Islet precursor cell (in vitro differentiated cells): ENCODE measurements around the gene GSTO2.

Source experiments
- DNase-seq: peaks from one replicate; pipeline ENCODE4 v3.0.0-alpha.2; 2018

GSTO2 gene

GRCh38 chr10:104286939-104287338, 18.0 kb downstream of the GSTO2 start:
- DNase-seq = no peak

GRCh38 chr10:104288355-104288754, 19.4 kb downstream of the GSTO2 start:
- no peak for DNase-seq

DNA sequence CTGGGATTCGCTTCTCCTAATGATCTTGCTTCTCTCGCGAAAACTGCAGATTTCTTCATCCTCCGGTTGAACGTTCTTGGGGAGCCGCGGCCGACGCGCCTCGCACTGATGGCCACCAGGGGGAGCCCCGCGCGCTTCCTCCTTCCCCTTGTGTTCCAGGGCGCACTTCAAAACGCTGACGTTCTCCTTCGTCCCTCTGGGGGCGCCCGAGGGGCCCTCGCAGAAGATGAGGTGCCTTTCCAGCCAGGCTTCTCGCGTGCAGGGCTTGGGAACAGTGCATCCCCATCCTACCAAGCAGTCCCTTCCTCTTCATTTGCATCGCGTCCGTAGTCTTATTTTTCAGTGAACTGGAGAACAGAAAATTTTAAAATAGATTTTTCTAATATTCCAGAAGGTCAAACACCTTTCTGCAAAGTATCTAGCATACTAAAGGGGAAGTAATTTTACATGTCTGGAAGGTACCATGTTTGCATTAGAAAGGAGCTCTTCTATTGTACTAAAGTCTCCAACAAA, 22.5 kb downstream of the GSTO2 start:
- DNase-seq = peak; percentile 88

- no peak for DNase-seq
These were observed 24.0 kb downstream of the GSTO2 start for GRCh38 chr10:104293011-104293410.

GRCh38 chr10:104293781-104294321, 24.9 kb downstream of the GSTO2 start:
- DNase-seq = no peak

- no peak for DNase-seq
These were observed 27.9 kb downstream of the GSTO2 start for GRCh38 chr10:104296687-104297436.

DNA sequence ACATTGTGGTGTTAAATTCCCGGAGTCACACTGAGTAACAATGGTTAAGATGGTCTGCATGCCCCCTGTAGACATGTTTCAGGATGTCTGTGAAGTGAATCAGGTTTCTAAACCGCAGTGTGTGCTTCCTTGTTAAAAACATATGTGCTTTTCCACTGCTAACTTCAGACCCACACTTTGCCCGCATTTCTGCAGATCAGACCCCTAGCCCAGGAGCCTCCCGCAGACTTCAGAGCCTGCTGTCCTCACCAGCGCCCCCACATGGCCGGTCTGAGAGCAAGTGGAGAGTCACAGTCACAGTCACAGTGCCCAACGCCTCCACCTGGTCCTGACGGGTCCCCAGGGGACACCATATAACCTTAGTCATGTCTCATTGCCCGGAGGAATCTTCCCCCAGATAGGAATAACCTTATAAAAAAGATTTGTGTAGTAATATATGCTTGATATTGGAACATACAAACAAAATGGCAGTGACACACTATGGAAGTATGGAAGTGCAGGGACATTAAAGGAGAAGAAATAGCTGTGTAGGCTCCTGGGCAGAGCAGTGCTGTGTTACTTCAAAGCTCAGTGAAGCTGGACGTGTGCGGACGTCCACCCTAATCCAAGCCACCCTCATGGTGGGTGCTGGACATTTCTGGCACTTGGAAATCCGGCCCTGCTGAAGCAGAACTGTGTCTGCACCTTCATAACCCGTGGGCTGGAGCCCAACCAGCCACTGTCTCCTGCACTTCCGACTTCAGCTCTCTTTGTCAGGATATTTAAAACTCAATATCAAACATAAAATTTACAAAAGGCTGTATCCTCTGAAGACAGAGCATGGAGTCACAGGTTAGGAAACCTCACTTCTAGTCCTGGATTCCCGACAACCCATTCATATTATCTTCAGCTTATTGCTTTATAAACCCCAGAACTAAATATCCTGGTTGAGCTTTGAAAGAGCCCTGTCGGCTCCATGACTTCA, 29.0 kb downstream of the GSTO2 start:
- peak; percentile 74 for DNase-seq

GRCh38 chr10:104299031-104299904, 30.3 kb downstream of the GSTO2 start:
- DNase-seq = no peak

GRCh38 chr10:104300002-104300735, 31.2 kb downstream of the GSTO2 start:
- DNase-seq = no peak

- DNase-seq = peak; percentile 73
These were observed 31.8 kb downstream of the GSTO2 start for GRCh38 chr10:104300736-104301292.

DNA sequence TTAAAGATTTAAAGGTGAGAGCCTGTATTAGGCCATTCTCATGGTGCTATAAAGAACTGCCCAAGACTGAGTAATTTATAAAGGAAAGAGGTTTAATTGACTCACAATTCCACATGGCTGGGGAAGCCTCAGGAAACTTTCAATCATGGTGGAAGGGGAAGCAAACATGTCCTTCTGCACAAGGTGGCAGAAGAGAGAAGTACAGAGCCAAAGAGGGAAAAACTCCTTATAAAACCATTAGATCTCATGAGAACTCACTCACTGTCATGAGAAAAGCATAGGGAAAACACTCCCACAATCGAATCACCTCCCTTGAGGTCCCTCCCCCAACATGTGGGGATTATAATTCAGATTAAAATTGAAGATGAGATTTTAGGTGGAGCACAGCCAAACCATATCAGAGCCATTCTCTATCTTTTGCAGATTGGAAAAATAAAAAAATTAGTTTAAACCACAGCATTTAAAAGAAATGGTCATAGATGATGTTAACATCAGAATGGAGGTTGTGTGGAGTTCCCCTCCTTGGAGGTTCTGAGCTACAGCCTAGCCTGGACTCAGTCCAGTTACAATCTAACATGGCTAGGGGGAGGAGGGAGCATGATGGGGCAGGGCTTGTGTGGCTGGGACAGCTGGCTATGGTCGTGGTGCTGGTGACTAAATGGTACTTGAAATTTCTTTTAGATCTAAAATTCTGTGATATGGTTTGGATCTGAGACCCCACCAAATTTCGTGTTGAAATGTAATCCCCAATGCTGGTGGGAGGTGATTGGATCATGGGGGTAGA, 33.1 kb downstream of the GSTO2 start:
- no peak for DNase-seq

DNA sequence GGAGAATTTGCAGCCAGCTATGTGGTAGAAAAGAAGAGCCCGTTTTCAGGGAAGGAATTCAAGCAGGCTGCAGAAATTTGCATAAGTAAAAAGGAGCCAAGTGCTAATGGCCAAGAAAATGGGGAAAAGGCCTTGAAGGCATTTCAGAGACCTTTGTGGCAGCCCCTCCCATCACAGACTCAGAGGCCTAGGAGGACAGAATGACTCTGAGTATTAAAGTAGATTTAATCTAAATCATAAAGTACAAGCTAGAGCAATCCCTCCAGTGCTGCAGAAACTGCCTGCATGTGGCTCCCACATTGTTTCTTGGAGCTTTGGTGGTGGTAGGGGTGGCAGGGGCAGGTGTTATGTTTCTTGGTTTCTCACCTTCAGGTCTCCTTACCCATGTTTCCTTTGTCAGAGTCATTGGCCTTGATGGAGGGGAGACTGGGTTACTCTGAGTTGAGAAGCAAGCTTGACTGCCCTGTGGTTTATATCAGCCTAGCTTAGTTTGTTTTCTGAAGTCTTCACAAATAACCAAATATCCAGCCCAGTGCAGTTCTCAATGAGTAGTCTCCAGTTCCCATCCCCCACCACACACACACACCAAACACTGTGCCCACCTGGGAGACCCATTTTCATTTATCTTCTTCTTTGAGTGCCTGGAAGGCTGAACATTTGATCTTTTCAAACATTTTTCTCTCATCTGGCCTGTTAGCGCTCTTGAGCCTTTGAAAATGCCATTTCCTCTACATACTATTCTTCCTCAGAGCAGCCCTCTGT, 34.8 kb downstream of the GSTO2 start:
- DNase-seq = no peak

DNA sequence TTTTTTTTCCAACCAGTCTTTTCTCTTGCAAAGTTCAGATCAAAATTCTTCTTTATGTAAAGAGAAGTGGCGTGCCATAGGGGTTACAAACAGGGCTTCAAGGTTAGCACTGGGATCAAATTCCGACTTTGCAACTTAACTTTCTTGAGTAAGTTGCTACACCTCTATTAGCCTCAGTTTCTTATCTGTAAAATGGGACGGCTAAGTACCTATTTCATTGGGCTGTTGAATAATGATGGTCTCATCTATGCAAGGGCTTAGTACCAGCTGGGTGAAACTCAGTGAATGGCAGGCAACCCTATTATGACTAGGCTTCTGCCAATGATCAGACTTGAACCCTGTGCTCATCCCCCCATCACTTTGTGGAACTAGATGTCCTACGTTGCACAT, 35.4 kb downstream of the GSTO2 start:
- no peak for DNase-seq

DNA sequence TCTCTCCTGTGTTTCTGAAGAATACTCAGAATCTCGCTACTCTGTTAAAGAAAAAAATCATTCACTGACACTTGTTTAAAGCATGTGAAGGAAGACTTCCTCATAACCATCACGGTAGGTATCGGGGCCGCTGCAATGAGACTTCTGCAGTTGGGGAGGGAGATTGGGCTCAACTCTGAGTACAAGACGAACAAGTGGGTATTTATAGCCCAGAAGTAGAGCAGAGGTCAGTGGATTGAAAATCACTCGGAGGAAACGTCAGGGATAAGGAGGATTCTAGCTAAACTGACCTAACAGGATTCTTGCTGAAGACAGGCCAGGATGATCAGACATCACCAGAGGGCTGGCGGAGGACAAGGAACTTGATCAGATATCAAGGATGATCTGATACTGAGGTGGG, 35.9 kb downstream of the GSTO2 start:
- DNase-seq = no peak

GRCh38 chr10:104306897-104307296, 37.9 kb downstream of the GSTO2 start:
- DNase-seq = peak; percentile 62

DNA sequence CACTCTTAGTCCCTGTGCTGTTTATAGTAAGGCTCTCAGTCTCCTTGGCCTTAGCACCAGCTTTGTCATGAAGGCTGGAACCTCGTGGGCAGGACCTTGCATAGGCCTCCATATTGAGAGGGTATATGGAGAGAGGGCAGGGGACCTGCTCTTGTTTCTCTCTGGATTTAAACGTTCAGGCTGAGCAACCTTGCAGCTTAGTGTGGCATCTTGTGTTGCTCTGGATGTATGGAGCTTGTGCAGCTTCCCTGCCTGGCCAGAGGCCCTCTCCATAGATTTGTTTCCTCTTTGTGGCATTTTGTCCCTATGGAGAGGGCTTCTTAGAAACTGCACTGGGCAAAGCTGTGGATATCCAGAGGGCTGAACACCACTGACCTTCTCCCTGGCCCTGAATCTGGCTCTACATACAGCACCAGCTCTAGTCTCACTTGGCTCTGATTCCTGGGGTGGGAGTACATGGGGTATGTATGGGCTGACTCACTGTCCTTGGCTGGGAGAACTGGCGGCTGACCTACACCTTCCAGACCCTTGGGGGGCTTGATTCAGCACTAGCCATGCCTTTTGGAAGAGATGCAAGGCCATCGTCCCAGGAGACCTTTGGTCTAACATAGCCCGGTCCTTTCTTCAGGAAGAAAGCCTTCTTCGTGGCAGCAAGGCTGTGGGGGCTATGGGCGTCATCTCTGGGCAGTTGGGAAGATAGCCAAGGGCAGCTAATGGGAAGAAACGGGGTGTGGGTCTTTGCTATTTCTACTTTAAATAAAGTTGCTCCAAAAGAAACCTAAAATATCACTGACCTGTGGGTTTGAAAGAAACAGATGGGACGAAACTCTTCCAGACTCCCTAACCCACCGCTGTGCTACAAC, 38.8 kb downstream of the GSTO2 start:
- DNase-seq = peak; percentile 50

DNA sequence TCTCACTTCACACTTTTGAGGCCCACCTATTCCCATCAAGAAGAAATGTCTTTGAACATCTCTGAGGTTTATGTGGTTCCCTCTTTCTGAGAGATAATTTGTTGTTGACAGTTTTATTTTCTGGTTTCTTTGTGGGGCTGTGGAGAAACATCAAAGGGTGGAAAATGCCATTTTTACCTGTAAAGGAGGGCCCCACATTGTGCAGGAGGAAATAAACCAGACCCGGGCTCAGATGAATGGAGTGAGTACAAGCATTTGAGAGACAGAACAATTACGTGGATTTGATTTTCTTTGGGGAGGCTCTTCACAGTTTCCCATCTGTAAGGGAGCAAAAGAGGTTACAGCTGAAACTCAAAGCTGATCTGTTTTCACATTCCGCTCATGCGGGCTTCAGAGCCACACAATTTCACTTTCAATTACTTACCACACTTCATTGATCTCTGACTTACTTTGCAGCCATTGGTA, 39.5 kb downstream of the GSTO2 start:
- DNase-seq = no peak
